ENCODE measurements around the gene C2orf49. TPM values are rescaled to one million over a fixed set of nuclear protein-coding genes. Genes with fewer than 3 reads are reported as not detected.
A peak's percentile ranks its signal among the peaks of the same experiment; 100 is the strongest.

C2orf49 gene
- total and polyA plus RNA-seq, 2 donors (not counting 3 experiments of a cell fraction or from before 2014, with no cell fraction given), result 4.6 to 15.0 TPM

GRCh38 chr2:105383432-105384166, 46.3 kb downstream of the C2orf49 start:
- H3K4me3 ChIP-seq (replicated peaks in 1 of 3; ENCODE audit: insufficient read depth in 1 of 3, low read depth in 1 of 3, low read length in 3 of 3), result no peak overlapping the region
- peak; percentile 31 for DNase-seq (ENCODE audit: low read depth, low spot score)
- ChIA-PET CTCF (interaction anchor here (1.3 to 1.4 kb wide), 2 partner anchors 137 kb away, joined by 3 to 4 read pairs; no protein-coding TSS in a partner anchor), POLR2A (interaction anchor here (1.7 kb wide), 1 partner anchor 10 kb away, joined by 5 read pairs; no protein-coding TSS in a partner anchor)
- H2AFZ ChIP-seq (ENCODE audit: low read depth, low read length), result no peak overlapping the region
- no peaks in the 10 kb centered on the region for H3K9me3 ChIP-seq (replicated peaks; ENCODE audit: control insufficient read depth, insufficient read depth, low read length)
- no peaks in the 10 kb centered on the region for H3K27me3 ChIP-seq (ENCODE audit: control insufficient read depth in 2 of 2, insufficient read depth in 2 of 2, low read length in 2 of 2)
- no peak overlapping the region for H3K9ac ChIP-seq (replicated peaks; ENCODE audit: extremely low read depth, insufficient read depth, low read length)
- TF ChIP-seq JUN (IDR thresholded peaks at IDR 0.05; ENCODE audit: borderline replicate concordance, insufficient read depth, insufficient read length, low read depth), result no peak
- TF ChIP-seq, protein P1, sequence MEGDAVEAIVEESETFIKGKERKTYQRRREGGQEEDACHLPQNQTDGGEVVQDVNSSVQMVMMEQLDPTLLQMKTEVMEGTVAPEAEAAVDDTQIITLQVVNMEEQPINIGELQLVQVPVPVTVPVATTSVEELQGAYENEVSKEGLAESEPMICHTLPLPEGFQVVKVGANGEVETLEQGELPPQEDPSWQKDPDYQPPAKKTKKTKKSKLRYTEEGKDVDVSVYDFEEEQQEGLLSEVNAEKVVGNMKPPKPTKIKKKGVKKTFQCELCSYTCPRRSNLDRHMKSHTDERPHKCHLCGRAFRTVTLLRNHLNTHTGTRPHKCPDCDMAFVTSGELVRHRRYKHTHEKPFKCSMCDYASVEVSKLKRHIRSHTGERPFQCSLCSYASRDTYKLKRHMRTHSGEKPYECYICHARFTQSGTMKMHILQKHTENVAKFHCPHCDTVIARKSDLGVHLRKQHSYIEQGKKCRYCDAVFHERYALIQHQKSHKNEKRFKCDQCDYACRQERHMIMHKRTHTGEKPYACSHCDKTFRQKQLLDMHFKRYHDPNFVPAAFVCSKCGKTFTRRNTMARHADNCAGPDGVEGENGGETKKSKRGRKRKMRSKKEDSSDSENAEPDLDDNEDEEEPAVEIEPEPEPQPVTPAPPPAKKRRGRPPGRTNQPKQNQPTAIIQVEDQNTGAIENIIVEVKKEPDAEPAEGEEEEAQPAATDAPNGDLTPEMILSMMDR (IDR thresholded peaks at IDR 0.05; ENCODE audit: extremely low read depth in 1 of 2, insufficient read depth in 1 of 2, low read depth in 1 of 2, low read length in 2 of 2), result no peak
- TF ChIP-seq GATA2 (IDR thresholded peaks at IDR 0.05; ENCODE audit: insufficient read depth, insufficient read length, low read depth, low read length), result no peak
- no peak for TF ChIP-seq FOS (IDR thresholded peaks at IDR 0.05; ENCODE audit: borderline replicate concordance, insufficient read depth, low read length)
- no peak for TF ChIP-seq POLR2A (IDR thresholded peaks at IDR 0.05; ENCODE audit: low read depth, low read length)
- no peak for TF ChIP-seq EZH2 (IDR thresholded peaks at IDR 0.05; ENCODE audit: borderline replicate concordance, low read depth, low read length, severe bottlenecking)
- TF ChIP-seq POLR2AphosphoS5 (IDR thresholded peaks at IDR 0.05; ENCODE audit: insufficient read depth, low read depth, low read length), result no peak
- TF ChIP-seq MYC (IDR thresholded peaks at IDR 0.05; ENCODE audit: low read depth, low read length), result no peak
- TF ChIP-seq, protein P2, sequence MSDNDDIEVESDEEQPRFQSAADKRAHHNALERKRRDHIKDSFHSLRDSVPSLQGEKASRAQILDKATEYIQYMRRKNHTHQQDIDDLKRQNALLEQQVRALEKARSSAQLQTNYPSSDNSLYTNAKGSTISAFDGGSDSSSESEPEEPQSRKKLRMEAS (IDR thresholded peaks at IDR 0.05; ENCODE audit: insufficient read depth, insufficient read length), result no peak
- H3K9me1 ChIP-seq (replicated peaks; ENCODE audit: control insufficient read depth, extremely low read depth, insufficient read depth, low read length), result no peaks in the 10 kb centered on the region
- BruUV-seq (replicated peaks), result no TSS peak
- H3K27ac ChIP-seq (ENCODE audit: insufficient read depth, low read depth, low read length), result peak overlapping the region; percentile 34
- no peak for FAIRE-seq
- dilution Hi-C loops (cut with MboI; ENCODE audit: extremely low pct_ligation_motif_present, low sequenced_read_pairs), result no loop called here
- intact Hi-C loops (cut with micrococcal nuclease), result no loop called here
- peaks cover 97% of the 10 kb centered on the region for H3K79me2 ChIP-seq (ENCODE audit: control insufficient read depth, insufficient read depth, low read length)
- no peaks in the 10 kb centered on the region for H4K20me1 ChIP-seq (replicated peaks; ENCODE audit: control insufficient read depth, extremely low read depth, insufficient read depth, low read length)
- no peak overlapping the region for H3K4me2 ChIP-seq (ENCODE audit: insufficient read depth, low read length)
- H3K36me3 ChIP-seq (ENCODE audit: control insufficient read depth in 2 of 2, extremely low read depth in 1 of 2, insufficient read depth in 2 of 2, low read length in 2 of 2), result peaks cover 43 to 51% of the 10 kb centered on the region in 2 experiments
- H3K4me1 ChIP-seq (ENCODE audit: control insufficient read depth, extremely low read depth, insufficient read depth, low read length), result peaks cover 63% of the 10 kb centered on the region

Data from endothelial cell of umbilical vein (primary cell).